ENCODE data around the gene FSTL4.

Gene FSTL4

GRCh38 chr5:133330956-133331355 is 281.4 kb downstream of the FSTL4 start:
- TF ChIP-seq ZFP3 (CRISPR knock-in tag; IDR thresholded peaks at IDR 0.05): no peak
- no peak for TF ChIP-seq TSHZ2 (CRISPR knock-in tag; IDR thresholded peaks at IDR 0.05)
- TF ChIP-seq PATZ1 (CRISPR knock-in tag; IDR thresholded peaks at IDR 0.05; ENCODE audit: borderline replicate concordance): no peak
- no peak for TF ChIP-seq BACH2 (CRISPR knock-in tag; IDR thresholded peaks at IDR 0.05; ENCODE audit: borderline replicate concordance)
- TF ChIP-seq TCF4 (CRISPR knock-in tag; IDR thresholded peaks at IDR 0.05; ENCODE audit: borderline replicate concordance): no peak
- TF ChIP-seq CREB5 (CRISPR knock-in tag; IDR thresholded peaks at IDR 0.05; ENCODE audit: low read depth): no peak
- TF ChIP-seq RARB (CRISPR knock-in tag; IDR thresholded peaks at IDR 0.05): no peak
- TF ChIP-seq POU6F1 (CRISPR knock-in tag; IDR thresholded peaks at IDR 0.05; ENCODE audit: borderline replicate concordance, low read depth): no peak
- TF ChIP-seq ISL1 (CRISPR knock-in tag; IDR thresholded peaks at IDR 0.05): no peak
- no peak for TF ChIP-seq ESRRG (CRISPR knock-in tag; IDR thresholded peaks at IDR 0.05)
- TF ChIP-seq GLIS3 (CRISPR knock-in tag; IDR thresholded peaks at IDR 0.05): no peak
- TF ChIP-seq ZNF8 (CRISPR knock-in tag; IDR thresholded peaks at IDR 0.05): no peak
- no peak for TF ChIP-seq PPARA (CRISPR knock-in tag; IDR thresholded peaks at IDR 0.05; ENCODE audit: borderline replicate concordance)
- TF ChIP-seq ZNF565 (CRISPR knock-in tag; conservative IDR thresholded peaks at IDR 0.05; ENCODE audit: low read depth): no peak
- no peak for TF ChIP-seq ZC3H10 (CRISPR knock-in tag; IDR thresholded peaks at IDR 0.05)
- no peak for ATAC-seq

GRCh38 chr5:133328800-133329199 is 283.5 kb downstream of the FSTL4 start:
- no peak for ATAC-seq
- TF ChIP-seq PPARA (CRISPR knock-in tag; IDR thresholded peaks at IDR 0.05; ENCODE audit: borderline replicate concordance) (no peak), ZFP30 (CRISPR knock-in tag; IDR thresholded peaks at IDR 0.05) (no peak), ISL1 (CRISPR knock-in tag; IDR thresholded peaks at IDR 0.05) (no peak), OSR1 (CRISPR knock-in tag; IDR thresholded peaks at IDR 0.05) (no peak), TSHZ2 (CRISPR knock-in tag; IDR thresholded peaks at IDR 0.05) (no peak), POU6F1 (CRISPR knock-in tag; IDR thresholded peaks at IDR 0.05; ENCODE audit: borderline replicate concordance, low read depth) (no peak), ZNF565 (CRISPR knock-in tag; conservative IDR thresholded peaks at IDR 0.05; ENCODE audit: low read depth) (no peak), ZFP3 (CRISPR knock-in tag; IDR thresholded peaks at IDR 0.05) (no peak), ZC3H10 (CRISPR knock-in tag; IDR thresholded peaks at IDR 0.05) (no peak), PATZ1 (CRISPR knock-in tag; IDR thresholded peaks at IDR 0.05; ENCODE audit: borderline replicate concordance) (no peak), TOX (CRISPR knock-in tag; IDR thresholded peaks at IDR 0.05; ENCODE audit: borderline replicate concordance) (no peak), ZNF8 (CRISPR knock-in tag; IDR thresholded peaks at IDR 0.05) (no peak), RARB (CRISPR knock-in tag; IDR thresholded peaks at IDR 0.05) (no peak), TCF4 (CRISPR knock-in tag; IDR thresholded peaks at IDR 0.05; ENCODE audit: borderline replicate concordance) (no peak), GLIS3 (CRISPR knock-in tag; IDR thresholded peaks at IDR 0.05) (no peak), SNAI2 (CRISPR knock-in tag; IDR thresholded peaks at IDR 0.05) (no peak), ESRRG (CRISPR knock-in tag; IDR thresholded peaks at IDR 0.05) (no peak), BACH2 (CRISPR knock-in tag; IDR thresholded peaks at IDR 0.05; ENCODE audit: borderline replicate concordance) (no peak), CSDC2 (CRISPR knock-in tag; IDR thresholded peaks at IDR 0.05) (no peak)
